Pancreas (tissue), 10 donors: ENCODE results near the gene HNRNPA3. TPM values are rescaled to one million over a fixed set of nuclear protein-coding genes. Genes with fewer than 3 reads are reported as not detected.

ENCODE experiments used
- ATAC-seq, 4 donors: fragments of 200-7000 bp; cut with Tn5 transposase; one replicate each; pipeline versions ENCODE4 v1.8.0 to v1.9.1; 2020; ENCODE audit warnings: mild to moderate bottlenecking in 4 of 4, moderate library complexity in 4 of 4
- DNase-seq, 6 donors: peaks; one replicate each; pipeline ENCODE4 v3.0.0-alpha.2; 2020
- FAIRE-seq: peaks from 2 replicates; lab custom pipeline; 2012; peaks lifted over from hg19 to GRCh38; lab: Jason Lieb, UNC
- H3K27ac ChIP-seq, 4 donors: fragments of 200-600 bp; sonication (generic); 1 replicate in 3 of 4; 2 replicates in 1 of 4; pipeline versions ENCODE4 v1.5.0 to v1.8.0; 2020
- H3K27me3 ChIP-seq, 4 donors: fragments of 200-600 bp; one replicate each; pipeline ENCODE4 v1.8.0; 2021
- H3K36me3 ChIP-seq, 3 donors: fragments of 200-600 bp; sonication (generic) in 1 of 3; one replicate each; pipeline versions ENCODE4 v1.5.0 to v1.8.0; 2020 to 2021
- H3K4me1 ChIP-seq, 3 donors: fragments of 200-600 bp; one replicate each; pipeline ENCODE4 v1.8.0; 2021
- H3K4me3 ChIP-seq, 4 donors: fragments of 200-600 bp; sonication (generic) in 2 of 4; one replicate each; pipeline versions ENCODE4 v1.5.0 to v1.8.0; 2020 to 2021
- H3K9me3 ChIP-seq, 4 donors: fragments of 200-600 bp; one replicate each; pipeline ENCODE4 v1.8.0; 2021
- WGBS, 2 donors: extraction: QIAGEN DNeasy Blood & Tissue Kit; methylation state at CpG; one replicate each; pipeline ENCODE4 v1.1.7; 2013; 5-methylcytosine and 5-hydroxymethylcytosine counted together
- intact Hi-C, 3 donors: fragments of 100-400 bp; cut with DNase I; formaldehyde crosslinking; loops; one replicate each; pipeline versions ENCODE4 v1.11.1 to v1.14.2; 2022
- polyA plus RNA-seq, 2 donors: library from polyadenylated mRNA; stranded (reverse); fragments of 200-250 nt; gene quantifications; one replicate each; pipeline ENCODE4 v1.2.3, GENCODE V29; 2013
- total RNA-seq, 6 donors: library from RNA; stranded (reverse); fragmentation: NEBNext Ultra II Directional in 4 of 6; extraction: Animal tissue kit (Norgen Biotek cat#: 25700) in 4 of 6; gene quantifications; one replicate each; pipeline versions ENCODE4 v1.2.1 to v1.2.4, GENCODE V29; 2021 to 2023
- TF ChIP-seq, protein P1 (sequence below), 4 donors: fragments of 200-600 bp; sonication (generic) in 3 of 4; IDR thresholded peaks; one replicate each; pipeline versions ENCODE4 v1.5.0 to v1.8.0; 2021; ENCODE audit warnings: antibody characterized with exemption in 4 of 4
- donor health status: healthy with polysubstance abuse.
- donor health status: DM: no; HTN: no; CAD: no; lungs with moderate emphysema.
- donor health status: DM: no; HTN: no; CAD: no.
- donor health status: control.
- donor health status: control.
- donor health status: Bipolar disorder and iron deficiency.
- donor health status: DM: yes; HTN: yes; CAD: no.
- donor health status: DM: no; HTN: no; CAD: no.
- donor health status: DM: no; HTN: no; CAD: no.
- donor health status: DM: yes; HTN: yes; CAD: no.

HNRNPA3 gene
- total and polyA plus RNA-seq, 8 donors, result 30.3 to 96.8 (median 70.0) TPM

DNA sequence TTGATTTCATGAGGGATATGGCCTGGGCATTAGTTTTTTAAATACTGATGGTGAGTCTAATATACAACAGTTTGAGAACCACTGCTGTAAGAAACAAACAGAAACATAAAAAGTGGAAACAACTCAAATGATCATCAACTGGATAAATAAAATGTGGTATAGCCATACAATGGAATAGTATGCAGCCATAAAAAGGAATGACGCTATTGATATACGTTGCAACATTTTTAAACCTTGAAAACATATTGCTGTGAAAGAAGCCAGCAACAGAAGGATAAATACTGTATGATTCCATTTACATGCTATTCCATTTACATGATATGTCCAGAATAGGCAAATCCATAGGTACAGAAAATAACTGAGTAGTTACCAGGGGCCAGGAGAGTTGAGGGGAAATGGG lies 45.5 kb downstream of the HNRNPA3 start:
- no peaks in the 10 kb centered on the region for H3K27me3 ChIP-seq
- 90 to 98% methylated on average over 2 of the region's 2 CpGs for WGBS, 2 donors
- intact Hi-C loops, result no loop called here
- H3K4me3 ChIP-seq, result no peak overlapping the region
- ATAC-seq (no peak), FAIRE-seq (no peak), DNase-seq (no peak)
- H3K27ac ChIP-seq, result no peak overlapping the region
- H3K9me3 ChIP-seq, result no peaks in the 10 kb centered on the region
- H3K4me1 ChIP-seq, result peaks cover 45 to 70% (median 48%) of the 10 kb centered on the region in 3 donors
- no peaks in the 10 kb centered on the region for H3K36me3 ChIP-seq
- TF ChIP-seq, protein P1, sequence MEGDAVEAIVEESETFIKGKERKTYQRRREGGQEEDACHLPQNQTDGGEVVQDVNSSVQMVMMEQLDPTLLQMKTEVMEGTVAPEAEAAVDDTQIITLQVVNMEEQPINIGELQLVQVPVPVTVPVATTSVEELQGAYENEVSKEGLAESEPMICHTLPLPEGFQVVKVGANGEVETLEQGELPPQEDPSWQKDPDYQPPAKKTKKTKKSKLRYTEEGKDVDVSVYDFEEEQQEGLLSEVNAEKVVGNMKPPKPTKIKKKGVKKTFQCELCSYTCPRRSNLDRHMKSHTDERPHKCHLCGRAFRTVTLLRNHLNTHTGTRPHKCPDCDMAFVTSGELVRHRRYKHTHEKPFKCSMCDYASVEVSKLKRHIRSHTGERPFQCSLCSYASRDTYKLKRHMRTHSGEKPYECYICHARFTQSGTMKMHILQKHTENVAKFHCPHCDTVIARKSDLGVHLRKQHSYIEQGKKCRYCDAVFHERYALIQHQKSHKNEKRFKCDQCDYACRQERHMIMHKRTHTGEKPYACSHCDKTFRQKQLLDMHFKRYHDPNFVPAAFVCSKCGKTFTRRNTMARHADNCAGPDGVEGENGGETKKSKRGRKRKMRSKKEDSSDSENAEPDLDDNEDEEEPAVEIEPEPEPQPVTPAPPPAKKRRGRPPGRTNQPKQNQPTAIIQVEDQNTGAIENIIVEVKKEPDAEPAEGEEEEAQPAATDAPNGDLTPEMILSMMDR (IDR thresholded peaks at IDR 0.05), result no peak

DNA sequence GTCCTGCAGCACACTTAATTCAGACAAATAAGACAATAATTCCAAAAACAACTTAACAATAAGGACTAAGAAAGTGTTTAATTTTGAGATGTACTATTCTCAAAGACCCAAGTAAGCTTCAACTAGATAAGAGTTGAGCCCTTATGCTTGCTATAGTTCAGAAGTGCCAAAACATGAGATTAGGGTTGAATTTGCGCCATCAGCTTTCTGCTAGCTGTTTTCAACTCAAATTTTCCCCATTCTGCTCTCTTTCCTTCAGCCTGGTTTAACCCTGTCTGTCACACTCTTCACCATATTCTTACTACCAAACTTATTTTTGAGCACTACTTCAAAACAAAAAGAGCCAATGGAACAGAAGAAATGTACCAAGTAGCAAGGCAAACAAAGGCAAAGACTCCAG lies 47.8 kb downstream of the HNRNPA3 start:
- Histone ChIP-seq H3K27ac (no peak overlapping the region), H3K4me3 (peak overlapping the region in 1 of 4 donors; percentile 94), H3K9me3 (no peaks in the 10 kb centered on the region), H3K36me3 (no peaks in the 10 kb centered on the region), H3K27me3 (no peaks in the 10 kb centered on the region), H3K4me1 (peaks cover 27 to 48% (median 28%) of the 10 kb centered on the region in 3 donors)
- FAIRE-seq, result no peak
- 32 to 38% methylated on average over 1 of the region's 1 CpG for WGBS, 2 donors
- no peak for DNase-seq
- intact Hi-C loops, result loop anchor here in 1 of 3 donors (5.0 to 10.0 kb wide), 2 partner anchors 48 to 96 kb away; partner anchors contain the start of gene HNRNPA3
- TF ChIP-seq, protein P1 (IDR thresholded peaks at IDR 0.05), result no peak
- ATAC-seq, result no peak

DNA sequence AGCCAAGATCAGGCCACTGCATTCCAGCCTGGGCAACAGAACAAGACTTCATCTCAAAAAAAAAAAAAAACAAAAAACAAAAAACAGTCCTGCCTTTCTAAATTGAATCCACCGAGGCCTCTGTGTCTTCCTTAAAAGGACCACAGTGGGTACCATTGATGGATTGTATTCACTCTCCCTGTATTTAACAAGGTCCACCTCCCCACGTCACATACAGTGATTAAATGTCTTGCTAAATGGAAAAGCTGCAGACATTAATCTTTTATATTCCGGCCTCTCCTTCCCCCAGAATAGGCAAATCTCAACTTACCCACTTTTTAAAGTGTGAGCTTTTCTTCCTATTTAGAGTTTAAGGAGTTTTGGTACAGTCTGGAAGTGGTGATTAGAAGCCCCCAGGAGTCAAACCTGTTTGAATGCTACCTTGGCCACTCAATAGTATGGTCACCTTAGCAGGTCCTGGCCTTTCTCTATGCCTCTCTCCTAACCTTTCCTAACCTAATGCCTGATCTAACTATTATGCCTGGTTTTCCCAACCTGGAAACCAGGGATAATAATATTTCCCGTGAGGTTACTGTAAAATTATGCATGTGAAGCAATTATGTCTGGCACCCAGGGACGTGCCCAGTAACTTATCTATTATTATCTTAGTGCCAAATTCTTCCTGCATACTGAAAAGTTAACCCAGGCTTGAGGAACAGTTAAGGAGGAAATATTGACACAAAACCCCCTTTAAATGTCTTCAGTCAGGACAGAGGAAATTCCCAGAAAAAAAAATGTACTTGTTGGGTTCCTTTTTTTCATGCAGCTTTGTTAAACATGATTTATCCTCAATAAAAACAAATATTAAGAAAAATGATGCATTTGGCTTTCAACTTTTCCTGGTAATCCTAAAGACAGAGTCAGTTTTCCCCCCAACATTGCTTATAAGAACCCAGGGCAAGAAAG lies 48.8 kb downstream of the HNRNPA3 start:
- intact Hi-C loops, result loop anchor here in 1 of 3 donors (5.0 to 10.0 kb wide), 2 partner anchors 49 to 97 kb away; partner anchors contain the start of gene HNRNPA3
- FAIRE-seq, result no peak

DNA sequence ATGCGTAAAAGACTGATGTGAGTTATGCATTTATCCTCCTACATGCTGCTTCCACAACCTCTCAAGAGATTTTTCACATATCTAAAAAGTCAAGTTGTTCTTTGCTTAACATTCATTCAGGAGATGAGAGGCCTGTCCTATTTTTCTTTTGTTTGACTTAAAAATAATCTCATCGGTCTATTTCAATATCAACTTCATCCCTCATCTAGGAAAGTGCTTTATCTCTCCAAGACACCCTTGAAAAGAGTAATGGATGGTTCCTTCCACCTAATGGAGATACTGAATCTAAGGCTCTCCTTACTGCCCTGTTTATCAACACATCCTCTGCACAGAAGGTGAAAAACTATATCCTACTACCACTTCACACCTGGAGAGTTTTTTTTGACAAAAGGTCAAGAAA lies 49.5 kb downstream of the HNRNPA3 start:
- TF ChIP-seq, protein P1 (IDR thresholded peaks at IDR 0.05), result no peak
- intact Hi-C loops, result loop anchor here in 1 of 3 donors (5.0 to 10.0 kb wide), 2 partner anchors 50 to 97 kb away; partner anchors contain the start of gene HNRNPA3
- Histone ChIP-seq H3K4me1 (peaks cover 27 to 45% (median 29%) of the 10 kb centered on the region in 3 donors), H3K36me3 (no peaks in the 10 kb centered on the region), H3K27me3 (no peaks in the 10 kb centered on the region), H3K4me3 (peak overlapping the region; percentile 85 to 99 (median 95)), H3K27ac (peak overlapping the region in 2 of 4 donors; percentile 100), H3K9me3 (no peaks in the 10 kb centered on the region)
- ATAC-seq (no peak), FAIRE-seq (no peak), DNase-seq (no peak)
- WGBS, 2 donors, result 12 to 24% methylated on average over 2 of the region's 2 CpGs

More for the DNA sequence above, 48.8 kb downstream of the HNRNPA3 start:
- TF ChIP-seq, protein P1 (IDR thresholded peaks at IDR 0.05), result no peak
- H3K27me3 ChIP-seq, result no peaks in the 10 kb centered on the region
- peak overlapping the region in 2 of 4 donors; percentile 100 for H3K27ac ChIP-seq
- no peak for ATAC-seq
- no peak for DNase-seq
- H3K9me3 ChIP-seq, result no peaks in the 10 kb centered on the region
- no peaks in the 10 kb centered on the region for H3K36me3 ChIP-seq
- 20 to 22% methylated on average over 5 of the region's 5 CpGs for WGBS, 2 donors
- peak overlapping the region in 3 of 4 donors; percentile 94 to 99 (median 96) for H3K4me3 ChIP-seq
- peaks cover 25 to 48% (median 27%) of the 10 kb centered on the region in 3 donors for H3K4me1 ChIP-seq
